ENCODE measurements around the gene TMTC2.

TMTC2 gene

GRCh38 chr12:82817368-82817767 is 130.7 kb downstream of the TMTC2 start (continued):
- TF ChIP-seq ZBTB1 (tag by site-specific recombination; IDR thresholded peaks at IDR 0.05) (no peak), ZNF544 (tag by site-specific recombination; IDR thresholded peaks at IDR 0.05) (no peak), ZNF121 (tag by site-specific recombination; IDR thresholded peaks at IDR 0.05) (no peak), KLF8 (tag by site-specific recombination; IDR thresholded peaks at IDR 0.05) (peak; percentile 43; the same call in 1 of the 2 replicates), ZNF416 (tag by site-specific recombination; IDR thresholded peaks at IDR 0.05) (no peak), ZNF843 (tag by site-specific recombination; IDR thresholded peaks at IDR 0.05) (peak; percentile 91), ZNF114 (tag by site-specific recombination; IDR thresholded peaks at IDR 0.05) (no peak), ZNF629 (tag by site-specific recombination; IDR thresholded peaks at IDR 0.05) (peak; percentile 79), ZNF10 (tag by site-specific recombination; IDR thresholded peaks at IDR 0.05) (peak; percentile 44; the same call in 1 of the 2 replicates), ZSCAN16 (tag by site-specific recombination; IDR thresholded peaks at IDR 0.05) (no peak), ZNF677 (tag by site-specific recombination; IDR thresholded peaks at IDR 0.05) (no peak), ZNF398 (tag by site-specific recombination; IDR thresholded peaks at IDR 0.05) (no peak), ZNF184 (tag by site-specific recombination; IDR thresholded peaks at IDR 0.05) (no peak), ZBTB49 (tag by site-specific recombination; IDR thresholded peaks at IDR 0.05; ENCODE audit: low read depth) (no peak), BCL11A (tag by site-specific recombination; IDR thresholded peaks at IDR 0.05; ENCODE audit: low read depth) (peak; percentile 75; the same call in 1 of the 2 replicates), ZNF701 (tag by site-specific recombination; IDR thresholded peaks at IDR 0.05) (no peak), ZNF654 (tag by site-specific recombination; IDR thresholded peaks at IDR 0.05; ENCODE audit: low read depth) (peak; percentile 22), ZBTB7A (tag by site-specific recombination; IDR thresholded peaks at IDR 0.05; ENCODE audit: low read depth) (no peak), OSR2 (tag by site-specific recombination; IDR thresholded peaks at IDR 0.05) (peak; percentile 77), ZNF747 (tag by site-specific recombination; IDR thresholded peaks at IDR 0.05) (no peak), INSM2 (tag by site-specific recombination; IDR thresholded peaks at IDR 0.05) (0 out of 2 replicates have a peak, but pooled peaks have one; percentile 41), KLF9 (tag by site-specific recombination; IDR thresholded peaks at IDR 0.05; ENCODE audit: low read depth) (no peak), RBAK (tag by site-specific recombination; IDR thresholded peaks at IDR 0.05) (no peak), SALL2 (tag by site-specific recombination; IDR thresholded peaks at IDR 0.05; ENCODE audit: borderline replicate concordance) (no peak), PRDM4 (tag by site-specific recombination; IDR thresholded peaks at IDR 0.05) (0 out of 2 replicates have a peak, but pooled peaks have one; percentile 15), ZNF18 (tag by site-specific recombination; IDR thresholded peaks at IDR 0.05) (no peak), ZFP3 (tag by site-specific recombination; IDR thresholded peaks at IDR 0.05; ENCODE audit: low read depth) (no peak), SCRT1 (tag by site-specific recombination; IDR thresholded peaks at IDR 0.05; ENCODE audit: borderline replicate concordance) (peak; percentile 19; the same call in 1 of the 2 replicates), ZNF777 (tag by site-specific recombination; IDR thresholded peaks at IDR 0.05; ENCODE audit: borderline replicate concordance) (no peak)
